Measurements from ENCODE around the gene SFSWAP. TPM values are rescaled to one million over a fixed set of nuclear protein-coding genes. Genes with fewer than 3 reads are reported as not detected.

Gene SFSWAP
- total RNA-seq, 1 experiment from 2014 or later, result 76.3 TPM

GRCh38 chr12:131735476-131736445, 24.9 kb downstream of the SFSWAP start:
- Mint-ChIP-seq H3K27ac (peak overlapping the region; percentile 73), H3K36me3 (peaks cover 61% of the 10 kb centered on the region), H3K27me3 (ENCODE audit: low read depth) (no peaks in the 10 kb centered on the region), H3K4me3 (no peak overlapping the region), H3K4me1 (peaks cover 30% of the 10 kb centered on the region), H3K9me3 (no peaks in the 10 kb centered on the region)
- POLR2A ChIA-PET, result no interaction called here
- TF ChIP-seq JUN (CRISPR knock-in tag; IDR thresholded peaks at IDR 0.05), result no peak
- no peak for ATAC-seq
- no peak for DNase-seq (ENCODE audit: low spot score)
- CTCF ChIA-PET, result interaction anchor here (0.8 to 1.4 kb wide), 2 partner anchors 12 to 20 kb away, joined by 3 to 4 read pairs; no protein-coding TSS in a partner anchor

GRCh38 chr12:131736446-131737149, 25.7 kb downstream of the SFSWAP start:
- DNase-seq (ENCODE audit: low spot score), result no peak
- peak overlapping the region; percentile 78 for H3K27ac Mint-ChIP-seq
- peaks cover 23% of the 10 kb centered on the region for H3K4me1 Mint-ChIP-seq
- CTCF ChIA-PET, result interaction anchor here (0.8 to 1.4 kb wide), 2 partner anchors 13 to 19 kb away, joined by 3 to 4 read pairs; no protein-coding TSS in a partner anchor
- no peak for TF ChIP-seq ATF1 (CRISPR knock-in tag; IDR thresholded peaks at IDR 0.05)
- no peak for TF ChIP-seq CREM (CRISPR knock-in tag; IDR thresholded peaks at IDR 0.05)
- ATAC-seq, result no peak
- H3K27me3 Mint-ChIP-seq (ENCODE audit: low read depth), result no peaks in the 10 kb centered on the region
- H3K9me3 Mint-ChIP-seq, result peaks cover 1% of the 10 kb centered on the region
- POLR2A ChIA-PET, result no interaction called here
- H3K36me3 Mint-ChIP-seq, result peaks cover 57% of the 10 kb centered on the region
- H3K4me3 Mint-ChIP-seq, result no peak overlapping the region

GRCh38 chr12:131737150-131737827, 26.4 kb downstream of the SFSWAP start:
- Mint-ChIP-seq H3K36me3 (peaks cover 61% of the 10 kb centered on the region), H3K4me3 (no peak overlapping the region), H3K4me1 (peaks cover 23% of the 10 kb centered on the region), H3K27ac (peak overlapping the region; percentile 78), H3K27me3 (ENCODE audit: low read depth) (no peaks in the 10 kb centered on the region), H3K9me3 (peaks cover 8% of the 10 kb centered on the region)
- CTCF ChIA-PET, result no interaction called here
- TF ChIP-seq TCF7 (CRISPR knock-in tag; IDR thresholded peaks at IDR 0.05; ENCODE audit: low read depth) (no peak), ZNF416 (CRISPR knock-in tag; IDR thresholded peaks at IDR 0.05) (no peak), NFYB (CRISPR knock-in tag; conservative IDR thresholded peaks at IDR 0.05; ENCODE audit: low read depth) (no peak), ZSCAN18 (CRISPR knock-in tag; IDR thresholded peaks at IDR 0.05) (no peak), JUN (CRISPR knock-in tag; IDR thresholded peaks at IDR 0.05) (no peak), FOXK1 (CRISPR knock-in tag; IDR thresholded peaks at IDR 0.05) (no peak), FOXP4 (CRISPR knock-in tag; IDR thresholded peaks at IDR 0.05) (no peak), ZNF232 (CRISPR knock-in tag; IDR thresholded peaks at IDR 0.05) (no peak), E2F5 (CRISPR knock-in tag; IDR thresholded peaks at IDR 0.05) (no peak), ZNF317 (CRISPR knock-in tag; IDR thresholded peaks at IDR 0.05; ENCODE audit: borderline replicate concordance, low read depth) (no peak), RORB (CRISPR knock-in tag; IDR thresholded peaks at IDR 0.05) (no peak)
- POLR2A ChIA-PET, result no interaction called here
- no peak for DNase-seq (ENCODE audit: low spot score)
- peak; percentile 77 for ATAC-seq
